GM23248 (cell line): ENCODE results near the gene PTK6.

ENCODE experiments used
- EZH2 ChIP-seq: fragments of 200-600 bp; sonication (generic); IDR thresholded peaks from 2 replicates; pipeline ENCODE4 v1.6.1; 2018; ENCODE audit warnings: antibody characterized with exemption, mild to moderate bottlenecking; ENCODE audit not compliant: insufficient read depth, poor library complexity, severe bottlenecking
- EZH2phosphoT487 ChIP-seq: fragments of 200-600 bp; sonication (generic); IDR thresholded peaks from 2 replicates; pipeline ENCODE4 v1.6.1; 2018; ENCODE audit warnings: antibody characterized with exemption, moderate library complexity, mild to moderate bottlenecking, low read depth; ENCODE audit not compliant: insufficient read depth

- no peak for TF ChIP-seq EZH2
- TF ChIP-seq EZH2phosphoT487: no peak
These were observed 25.5 kb upstream of the PTK6 start for GRCh38 chr20:63562461-63563224.
